Measurements from ENCODE around the gene CFAP221. TPM values are rescaled to one million over a fixed set of nuclear protein-coding genes. Genes with fewer than 3 reads are reported as not detected.

Gene CFAP221
- total RNA-seq, 2 experiments from 2014 or later = not detected

GRCh38 chr2:119696005-119696404 is 151.8 kb downstream of the CFAP221 start:
- H3K4me1 ChIP-seq (ENCODE audit: insufficient read depth, low read length) = peaks cover 47% of the 10 kb centered on the region
- no peaks in the 10 kb centered on the region for H3K9me3 Mint-ChIP-seq
- H3K27ac ChIP-seq (ENCODE audit: low read depth in 1 of 2, low read length in 2 of 2) = no peak overlapping the region
- intact Hi-C loops (cut with DNase I, micrococcal nuclease) = loop anchor here in 1 of 2 experiments (5.0 kb wide), 1 partner anchor 481 kb away; no protein-coding TSS in a partner anchor
- no peak for TF ChIP-seq CTCF (IDR thresholded peaks at IDR 0.05)
- no peaks in the 10 kb centered on the region for H3K36me3 ChIP-seq (ENCODE audit: insufficient read depth, low read length)
- peak overlapping the region; percentile 7 for H3K4me3 Mint-ChIP-seq
- ChIA-PET CTCF (no interaction called here), POLR2A (interaction anchor here (1.5 to 3.3 kb wide), 2 partner anchors 18 to 64 kb away, joined by 7 to 40 read pairs; partner anchors contain the start of genes PTPN4 and TMEM177)
- peaks cover 0 to 2% of the 10 kb centered on the region in 2 experiments for H3K27me3 ChIP-seq (ENCODE audit: control insufficient read depth in 1 of 2, insufficient read depth in 2 of 2, low read length in 2 of 2)
- no peaks in the 10 kb centered on the region for H3K36me3 Mint-ChIP-seq (ENCODE audit: low read depth)
- no peak overlapping the region for H3K4me3 ChIP-seq (ENCODE audit: low read length)
- H3K27me3 Mint-ChIP-seq = no peaks in the 10 kb centered on the region
- ATAC-seq (ENCODE audit: poor library complexity) = no peak
- no peak for DNase-seq
- H3K4me1 Mint-ChIP-seq (ENCODE audit: low read depth) = peaks cover 50% of the 10 kb centered on the region
- H3K9me3 ChIP-seq (ENCODE audit: control insufficient read depth in 1 of 2, insufficient read depth in 1 of 2, low read length in 2 of 2) = no peaks in the 10 kb centered on the region
- peak overlapping the region; percentile 71 for H3K27ac Mint-ChIP-seq

GRCh38 chr2:119696494-119697030 is 152.3 kb downstream of the CFAP221 start:
- H3K36me3 Mint-ChIP-seq (ENCODE audit: low read depth) = no peaks in the 10 kb centered on the region
- no peaks in the 10 kb centered on the region for H3K9me3 Mint-ChIP-seq
- Histone ChIP-seq H3K27ac (ENCODE audit: low read depth in 1 of 2, low read length in 2 of 2) (no peak overlapping the region), H3K36me3 (ENCODE audit: insufficient read depth, low read length) (no peaks in the 10 kb centered on the region), H3K9me3 (ENCODE audit: control insufficient read depth in 1 of 2, insufficient read depth in 1 of 2, low read length in 2 of 2) (no peaks in the 10 kb centered on the region), H3K4me1 (ENCODE audit: insufficient read depth, low read length) (peaks cover 47% of the 10 kb centered on the region), H3K27me3 (ENCODE audit: control insufficient read depth in 1 of 2, insufficient read depth in 2 of 2, low read length in 2 of 2) (peaks cover 0 to 2% of the 10 kb centered on the region in 2 experiments), H3K4me3 (ENCODE audit: low read length) (no peak overlapping the region)
- peak overlapping the region; percentile 21 for H3K4me3 Mint-ChIP-seq
- ChIA-PET POLR2A (interaction anchor here (3.3 kb wide), 1 partner anchor 18 kb away, joined by 40 read pairs; the partner anchor contains the start of gene TMEM177), CTCF (no interaction called here)
- H3K27me3 Mint-ChIP-seq = no peaks in the 10 kb centered on the region
- TF ChIP-seq CTCF (IDR thresholded peaks at IDR 0.05) = no peak
- H3K4me1 Mint-ChIP-seq (ENCODE audit: low read depth) = peaks cover 50% of the 10 kb centered on the region
- peak overlapping the region; percentile 71 for H3K27ac Mint-ChIP-seq
- ATAC-seq (ENCODE audit: poor library complexity) (no peak), DNase-seq (no peak)
- intact Hi-C loops (cut with DNase I, micrococcal nuclease) = loop anchor here in 1 of 2 experiments (5.0 kb wide), 1 partner anchor 481 kb away; no protein-coding TSS in a partner anchor

GRCh38 chr2:119697290-119698020 is 153.2 kb downstream of the CFAP221 start:
- no peaks in the 10 kb centered on the region for H3K27me3 Mint-ChIP-seq
- intact Hi-C loops (cut with DNase I, micrococcal nuclease) = loop anchor here in 1 of 2 experiments (5.0 kb wide), 1 partner anchor 480 kb away; no protein-coding TSS in a partner anchor
- no peaks in the 10 kb centered on the region for H3K36me3 Mint-ChIP-seq (ENCODE audit: low read depth)
- peak overlapping the region; percentile 71 for H3K27ac Mint-ChIP-seq
- ChIA-PET POLR2A (interaction anchor here (0.9 to 3.3 kb wide), 4 partner anchors 12 to 479 kb away, joined by 3 to 40 read pairs (median 4); partner anchors contain the start of gene TMEM177), CTCF (no interaction called here)
- peaks cover 50% of the 10 kb centered on the region for H3K4me1 Mint-ChIP-seq (ENCODE audit: low read depth)
- ATAC-seq (ENCODE audit: poor library complexity) (peak; percentile 62), DNase-seq (peak in 4 of 14 experiments; percentile 10 to 46 (median 34))
- peaks cover 47% of the 10 kb centered on the region for H3K4me1 ChIP-seq (ENCODE audit: insufficient read depth, low read length)
- peak overlapping the region; percentile 63 for H3K4me3 Mint-ChIP-seq
- no peaks in the 10 kb centered on the region for H3K9me3 ChIP-seq (ENCODE audit: control insufficient read depth in 1 of 2, insufficient read depth in 1 of 2, low read length in 2 of 2)
- no peaks in the 10 kb centered on the region for H3K36me3 ChIP-seq (ENCODE audit: insufficient read depth, low read length)
- no peak overlapping the region for H3K4me3 ChIP-seq (ENCODE audit: low read length)
- TF ChIP-seq CTCF (IDR thresholded peaks at IDR 0.05) = no peak
- H3K27ac ChIP-seq (ENCODE audit: low read depth in 1 of 2, low read length in 2 of 2) = no peak overlapping the region
- peaks cover 0 to 2% of the 10 kb centered on the region in 2 experiments for H3K27me3 ChIP-seq (ENCODE audit: control insufficient read depth in 1 of 2, insufficient read depth in 2 of 2, low read length in 2 of 2)
- H3K9me3 Mint-ChIP-seq = no peaks in the 10 kb centered on the region

Measured in CD4-positive, alpha-beta T cell (primary cell).